ENCODE measurements around the gene UTS2. TPM values are rescaled to one million over a fixed set of nuclear protein-coding genes. Genes with fewer than 3 reads are reported as not detected.

UTS2 gene
- total and polyA plus RNA-seq, 2 of the 4 experiments (the other 2 are of a cell fraction): not detected

- CTCF ChIA-PET: no interaction called here
- Histone ChIP-seq H4K91ac (ENCODE audit: insufficient read depth, low read depth, low read length) (no peak overlapping the region), H3K36me3 (ENCODE audit: control insufficient read depth, insufficient read depth, low read length) (peaks cover 2% of the 10 kb centered on the region), H3K9me1 (ENCODE audit: insufficient read depth, low read length) (0 out of 2 replicates have a peak, but pooled peaks cover 5% of the 10 kb centered on the region), H2BK15ac (ENCODE audit: low read depth, low read length) (no peak overlapping the region), H3K18ac (ENCODE audit: low read depth, low read length) (no peak overlapping the region; the same call in 1 of the 2 replicates), H3K27me3 (ENCODE audit: control insufficient read depth, insufficient read depth, low read length) (peaks cover 2% of the 10 kb centered on the region; the same call in 1 of the 2 replicates), H3K9ac (ENCODE audit: low read depth, low read length) (no peak overlapping the region), H3K4me3 (ENCODE audit: insufficient read depth, low read depth, low read length) (no peak overlapping the region), H3K79me1 (ENCODE audit: low read depth in 1 of 2, low read length in 2 of 2) (no peaks in the 10 kb centered on the region), H2AK5ac (ENCODE audit: low read depth, low read length) (no peak overlapping the region), H3K14ac (replicated peaks; ENCODE audit: low read depth, low read length) (no peak overlapping the region), H2AK9ac (replicated peaks; ENCODE audit: low read depth, low read length, poor library complexity) (no peak overlapping the region), H4K5ac (ENCODE audit: low read depth, low read length) (no peak overlapping the region), H3K4me1 (ENCODE audit: control insufficient read depth, insufficient read depth, low read length) (peaks cover 9% of the 10 kb centered on the region), H4K8ac (ENCODE audit: low read depth in 2 of 2, low read length in 2 of 2) (no peak overlapping the region), H3K23ac (ENCODE audit: low read depth, low read length) (no peak overlapping the region), H2AFZ (replicated peaks; ENCODE audit: low read length, poor library complexity) (no peak overlapping the region), H2BK5ac (ENCODE audit: low read depth, low read length, poor library complexity, severe bottlenecking) (no peak overlapping the region), H3K4ac (ENCODE audit: low read depth, low read length) (no peak overlapping the region), H4K20me1 (ENCODE audit: insufficient read depth, low read length) (no peaks in the 10 kb centered on the region), H3K9me3 (ENCODE audit: control insufficient read depth, insufficient read depth, low read length) (no peaks in the 10 kb centered on the region), H2BK20ac (ENCODE audit: low read depth, low read length) (no peak overlapping the region), H3K56ac (ENCODE audit: extremely low read depth, insufficient read depth, low read length) (no peak overlapping the region), H2BK120ac (ENCODE audit: low read depth, low read length) (no peak overlapping the region), H3K4me2 (ENCODE audit: low read depth, low read length) (peak overlapping the region; percentile 38; the same call in 1 of the 2 replicates), H3K27ac (ENCODE audit: insufficient read depth, low read length) (peak overlapping the region; percentile 73; the same call in 1 of the 2 replicates)
- ATAC-seq (ENCODE audit: low read depth): peak; percentile 52
- POLR2A ChIA-PET (ENCODE audit: unreplicated experiment): interaction anchor here (0.6 kb wide), 1 partner anchor 1844 kb away, joined by 3 read pairs; no protein-coding TSS in a partner anchor
- intact Hi-C loops (cut with micrococcal nuclease): loop anchor here (5.0 kb wide), 1 partner anchor 35 kb away; no protein-coding TSS in a partner anchor
- dilution Hi-C loops (cut with HindIII; ENCODE audit: low sequenced_read_pairs, unreplicated experiment): no loop called here
- TF ChIP-seq CEBPB (IDR thresholded peaks at IDR 0.05; ENCODE audit: low read depth, low read length) (no peak), CHD1 (IDR thresholded peaks at IDR 0.05; ENCODE audit: low read depth, low read length) (no peak), MAFK (IDR thresholded peaks at IDR 0.05; ENCODE audit: low read depth, low read length) (peak; percentile 29; the same call in 1 of the 2 replicates), FOS (IDR thresholded peaks at IDR 0.05; ENCODE audit: low read depth, low read length) (peak; percentile 52; the same call in 1 of the 2 replicates), NFE2L2 (IDR thresholded peaks at IDR 0.05; ENCODE audit: low read depth, low read length) (peak; percentile 46; the same call in 1 of the 2 replicates), BHLHE40 (IDR thresholded peaks at IDR 0.05; ENCODE audit: low read depth, low read length) (peak; percentile 98), RAD21 (IDR thresholded peaks at IDR 0.05; ENCODE audit: low read length) (no peak)
- WGBS, 2 experiments (ENCODE audit: extremely low coverage in 2 of 2, insufficient read length in 1 of 2): no CpG with 5 or more reads among the region's 4 CpGs
- in situ Hi-C loops (cut with MboI; ENCODE audit: low sequenced_read_pairs): no loop called here
- DNase-seq: peak; percentile 93
- no TSS peak for BruUV-seq (replicated peaks)
Observed at GRCh38 chr1:7847599-7847998, 5.3 kb downstream of the UTS2 start.
